ENCODE data around the gene ZFAND3.

- TF ChIP-seq, protein P1, sequence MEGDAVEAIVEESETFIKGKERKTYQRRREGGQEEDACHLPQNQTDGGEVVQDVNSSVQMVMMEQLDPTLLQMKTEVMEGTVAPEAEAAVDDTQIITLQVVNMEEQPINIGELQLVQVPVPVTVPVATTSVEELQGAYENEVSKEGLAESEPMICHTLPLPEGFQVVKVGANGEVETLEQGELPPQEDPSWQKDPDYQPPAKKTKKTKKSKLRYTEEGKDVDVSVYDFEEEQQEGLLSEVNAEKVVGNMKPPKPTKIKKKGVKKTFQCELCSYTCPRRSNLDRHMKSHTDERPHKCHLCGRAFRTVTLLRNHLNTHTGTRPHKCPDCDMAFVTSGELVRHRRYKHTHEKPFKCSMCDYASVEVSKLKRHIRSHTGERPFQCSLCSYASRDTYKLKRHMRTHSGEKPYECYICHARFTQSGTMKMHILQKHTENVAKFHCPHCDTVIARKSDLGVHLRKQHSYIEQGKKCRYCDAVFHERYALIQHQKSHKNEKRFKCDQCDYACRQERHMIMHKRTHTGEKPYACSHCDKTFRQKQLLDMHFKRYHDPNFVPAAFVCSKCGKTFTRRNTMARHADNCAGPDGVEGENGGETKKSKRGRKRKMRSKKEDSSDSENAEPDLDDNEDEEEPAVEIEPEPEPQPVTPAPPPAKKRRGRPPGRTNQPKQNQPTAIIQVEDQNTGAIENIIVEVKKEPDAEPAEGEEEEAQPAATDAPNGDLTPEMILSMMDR (IDR thresholded peaks at IDR 0.05 in 8 of 11, conservative IDR thresholded peaks at IDR 0.05 in 3 of 11) = no peak
- TF ChIP-seq POLR2AphosphoS5 (IDR thresholded peaks at IDR 0.05) = no peak
Observed at GRCh38 chr6:38117281-38117680, 297.8 kb downstream of the ZFAND3 start.

All from spleen (tissue), 7 donors.